Stimulated activated CD4-positive, alpha-beta T cell treated with anti-CD3 and anti-CD28 coated beads, Interleukin-15, amount 100 ng/mL, for 24 hours (primary cell): ENCODE results near the gene CHL1.

Experiments
- DNase-seq: peaks from one replicate; pipeline ENCODE4 v3.0.0-alpha.2; 2020

The CHL1 gene

DNA sequence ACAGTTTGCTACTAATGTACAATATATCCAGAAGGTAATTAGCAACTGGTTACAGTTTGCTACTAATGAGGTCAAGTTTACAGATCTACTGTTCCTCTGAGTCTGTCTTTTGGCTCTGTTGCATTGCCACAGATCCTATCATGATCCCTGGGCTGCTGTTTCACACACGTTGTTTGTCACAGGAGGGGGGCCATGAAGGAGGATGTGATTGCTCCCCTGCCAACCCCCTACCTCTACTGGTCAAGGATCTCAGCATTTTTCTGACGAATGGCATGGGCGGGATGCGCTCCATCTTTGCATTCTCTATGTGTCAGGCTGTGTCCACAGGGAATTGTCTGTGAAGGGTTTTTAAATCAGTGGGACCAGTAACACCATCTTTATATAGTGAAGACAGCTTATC is 91.9 kb downstream of the CHL1 start:
- no peak for DNase-seq

DNA sequence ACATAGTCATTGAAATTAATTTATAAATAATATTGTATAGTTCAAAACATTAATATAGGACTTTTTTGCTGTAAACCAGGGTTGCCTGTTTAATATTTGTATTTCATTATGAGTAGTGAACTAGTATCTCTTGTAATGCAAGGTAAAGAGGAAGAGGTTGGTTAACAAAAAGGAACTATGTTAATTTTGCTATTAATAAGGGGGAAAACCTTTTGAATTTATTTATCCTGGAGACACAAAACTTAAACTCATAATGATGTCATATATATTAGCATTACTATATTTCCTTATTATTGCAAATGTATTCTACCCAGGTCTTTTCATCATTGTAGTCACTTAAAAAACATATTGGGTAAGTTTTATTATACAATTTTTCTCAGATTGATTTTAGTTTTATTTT is 94.5 kb downstream of the CHL1 start:
- DNase-seq, result no peak

DNA sequence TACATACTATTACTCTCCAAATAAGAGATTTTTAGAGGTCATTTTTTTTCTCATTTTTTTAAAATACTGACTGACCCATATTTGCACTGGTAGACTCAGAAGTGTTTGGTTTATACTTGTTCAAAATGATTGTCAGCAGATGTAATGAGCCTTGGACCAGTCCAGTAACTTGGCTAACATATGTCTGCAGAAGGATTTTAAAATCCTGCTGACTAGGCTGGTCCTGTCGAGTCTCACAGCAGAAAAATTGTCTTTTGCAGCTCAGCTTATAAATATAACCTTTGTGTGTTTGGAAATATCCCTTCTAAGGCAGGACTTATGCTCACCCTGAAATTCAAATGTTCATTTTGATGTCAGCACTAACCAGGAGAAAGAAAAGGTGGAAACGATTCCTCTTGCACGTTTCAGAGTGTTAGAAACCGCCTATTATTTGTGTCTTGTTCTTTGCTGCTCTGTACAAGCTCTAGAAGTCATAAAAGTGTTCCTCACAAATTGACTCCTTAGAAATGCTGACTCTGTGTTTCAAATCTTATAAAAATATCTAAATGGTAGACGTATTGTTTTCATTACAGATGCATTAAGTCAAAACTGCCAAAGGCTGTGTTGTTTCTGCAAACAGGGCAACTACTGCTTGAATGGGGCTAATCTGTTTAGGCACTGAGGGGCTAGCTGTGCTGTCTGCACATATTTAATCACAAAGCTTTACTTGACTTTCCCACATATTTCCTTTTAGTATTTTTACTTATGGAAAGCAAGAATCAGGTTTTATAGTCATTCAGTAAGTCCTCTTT is 95.3 kb downstream of the CHL1 start:
- no peak for DNase-seq

DNA sequence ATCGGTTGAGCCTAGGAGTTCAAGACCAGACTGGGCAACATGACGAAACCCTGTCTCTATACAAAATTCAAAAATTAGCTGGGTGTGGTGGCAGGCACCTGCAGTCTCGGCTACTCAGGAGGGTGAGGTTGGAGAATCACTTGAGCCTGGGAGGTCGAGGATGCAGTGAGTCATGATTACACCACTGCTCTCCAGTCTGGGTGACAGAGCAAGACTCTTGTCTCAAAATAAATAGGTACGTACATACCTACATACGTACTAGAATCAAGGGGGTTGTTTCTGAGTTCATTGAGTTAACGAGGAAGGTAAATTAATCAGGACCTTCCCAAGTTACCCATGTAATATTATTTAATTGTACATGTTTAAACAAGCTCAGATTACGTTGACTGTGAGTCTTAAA is 97.5 kb downstream of the CHL1 start:
- no peak for DNase-seq

DNA sequence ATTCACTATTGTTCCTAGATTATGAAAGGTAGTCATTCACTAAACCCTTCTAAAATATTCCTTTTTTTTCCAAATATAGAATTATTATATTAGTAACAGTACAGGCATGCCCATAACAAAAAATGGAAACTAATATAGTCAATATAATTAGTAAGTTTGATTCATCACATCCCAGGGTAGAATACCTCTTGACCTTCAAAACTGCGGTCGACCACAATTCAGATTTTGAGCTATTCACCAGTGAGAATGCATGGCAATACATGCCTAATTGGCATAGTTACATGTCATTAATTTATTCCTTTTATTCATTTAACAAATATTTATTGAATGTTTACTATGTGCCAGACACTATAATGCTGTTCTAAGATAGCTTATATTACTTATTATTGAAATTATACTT is 98.0 kb downstream of the CHL1 start:
- no peak for DNase-seq

DNA sequence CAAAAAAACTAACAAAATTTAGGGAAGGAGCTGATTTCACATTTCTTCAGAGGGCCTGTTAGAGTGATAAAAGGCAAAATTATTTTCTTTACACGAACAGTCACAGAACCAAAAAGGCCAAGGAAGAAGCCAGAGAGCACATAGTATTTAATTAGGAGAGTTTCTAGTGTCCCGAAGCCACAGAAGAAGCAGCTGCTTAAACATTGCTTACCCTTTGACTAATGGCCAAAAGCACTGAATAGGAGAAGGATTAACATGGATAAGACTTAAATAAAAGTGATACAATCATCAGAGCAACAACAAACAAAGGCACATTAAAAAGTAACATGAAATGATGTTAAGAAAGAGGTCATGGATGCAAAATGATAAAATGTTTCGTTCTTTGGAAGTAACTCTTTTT is 98.6 kb downstream of the CHL1 start:
- DNase-seq, result no peak

DNA sequence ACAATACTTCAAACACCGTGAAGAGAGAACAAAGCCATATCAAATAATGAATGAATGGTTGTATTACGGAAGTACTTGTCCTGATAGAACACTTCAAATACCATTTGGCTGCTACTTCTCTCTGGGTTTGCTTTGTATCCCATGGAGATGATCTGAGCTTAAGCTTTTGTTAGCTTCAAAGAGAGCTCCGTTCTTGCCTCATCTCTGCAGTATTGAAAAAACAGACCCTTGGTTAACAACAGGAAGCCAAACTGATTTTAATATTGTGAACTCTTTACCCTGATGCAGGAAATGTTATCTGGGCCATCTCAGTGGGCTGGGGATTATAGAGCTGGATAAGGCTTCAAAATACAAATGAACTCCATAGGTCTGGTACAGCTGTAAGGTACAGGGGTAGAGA is 101.0 kb downstream of the CHL1 start:
- no peak for DNase-seq

DNA sequence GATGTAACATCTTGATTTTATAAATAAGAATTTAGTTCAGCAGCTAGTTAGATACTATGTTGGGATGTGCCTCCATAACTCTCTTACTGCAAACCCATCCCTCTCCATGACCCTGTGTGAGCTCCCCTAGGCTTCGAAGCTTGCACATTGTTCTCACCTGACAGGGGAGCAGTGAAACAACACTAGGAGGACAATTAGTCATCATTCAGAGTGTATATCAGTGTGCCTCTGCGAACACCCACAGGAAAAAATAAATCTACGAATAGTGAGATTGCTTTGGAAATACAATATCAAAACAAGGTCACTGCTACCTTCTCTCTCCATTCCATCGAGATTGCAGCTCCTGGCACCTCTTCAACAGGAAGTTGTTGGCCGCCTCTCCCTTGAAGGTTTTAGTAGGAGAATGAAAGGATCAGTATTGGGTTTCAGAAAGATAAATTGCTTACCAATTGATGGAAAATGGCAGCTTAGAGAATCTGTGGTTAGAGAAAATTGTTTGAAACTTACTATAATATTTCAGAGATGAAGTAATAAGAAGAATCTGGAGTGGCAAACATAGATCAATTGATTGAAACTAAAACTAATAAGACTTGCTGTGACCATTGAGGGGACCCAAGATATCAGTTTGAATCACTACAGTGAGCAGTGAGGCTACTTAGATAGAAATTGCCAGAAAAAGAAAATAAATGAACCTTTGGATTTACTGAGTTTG is 103.2 kb downstream of the CHL1 start:
- DNase-seq, result no peak

DNA sequence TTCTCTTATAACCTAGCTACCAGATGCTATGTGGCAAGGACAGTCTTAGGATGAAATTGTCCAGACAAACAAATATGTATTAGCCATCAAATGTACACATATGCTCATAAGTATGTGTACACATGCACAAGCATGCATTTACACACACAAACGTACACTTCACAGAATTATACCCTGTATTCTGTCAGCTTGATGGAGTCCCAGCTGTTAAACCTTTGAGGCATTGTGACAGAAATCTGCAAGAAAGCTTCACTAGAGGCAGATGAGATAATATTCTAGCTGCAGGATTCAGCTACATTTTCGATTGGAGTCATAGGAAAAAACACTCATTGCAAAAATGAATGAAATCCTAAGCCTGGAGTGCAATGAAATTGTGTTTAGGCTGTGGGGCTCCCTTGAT is 110.6 kb downstream of the CHL1 start:
- no peak for DNase-seq

DNA sequence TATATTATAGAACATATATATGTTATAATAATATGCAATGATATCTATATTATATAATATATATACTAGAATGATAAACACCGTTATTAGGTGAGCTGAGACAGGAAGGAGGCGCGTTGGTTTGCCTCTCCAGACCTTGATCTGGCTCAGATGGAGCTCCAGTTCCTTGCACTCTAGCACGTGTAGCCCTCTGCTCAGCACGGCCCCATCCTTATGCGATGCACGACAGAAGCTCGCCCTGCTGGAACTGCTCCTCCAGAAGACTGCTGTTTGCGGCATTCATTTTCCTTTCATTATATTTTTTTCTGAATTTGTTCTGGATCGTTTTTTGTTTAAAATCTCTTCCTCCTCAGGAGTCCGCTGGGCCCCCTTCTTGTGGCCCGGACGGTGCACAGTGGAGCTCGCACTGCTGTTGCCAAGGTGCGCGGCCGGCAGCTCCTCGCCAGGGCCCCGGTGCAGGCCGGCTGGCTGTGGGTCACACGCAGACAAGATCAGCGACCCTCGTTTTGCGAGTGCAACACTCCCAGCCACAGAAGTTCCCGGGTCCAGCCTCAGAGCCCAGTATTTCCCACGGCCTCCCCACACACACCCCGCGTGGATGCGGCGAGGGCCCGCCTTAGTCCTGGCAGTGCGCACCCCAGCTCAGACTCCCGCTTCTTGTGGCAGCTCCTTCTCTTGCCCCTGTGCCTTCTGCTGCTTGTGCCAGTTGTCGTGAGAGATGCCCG is 112.2 kb downstream of the CHL1 start:
- no peak for DNase-seq

DNA sequence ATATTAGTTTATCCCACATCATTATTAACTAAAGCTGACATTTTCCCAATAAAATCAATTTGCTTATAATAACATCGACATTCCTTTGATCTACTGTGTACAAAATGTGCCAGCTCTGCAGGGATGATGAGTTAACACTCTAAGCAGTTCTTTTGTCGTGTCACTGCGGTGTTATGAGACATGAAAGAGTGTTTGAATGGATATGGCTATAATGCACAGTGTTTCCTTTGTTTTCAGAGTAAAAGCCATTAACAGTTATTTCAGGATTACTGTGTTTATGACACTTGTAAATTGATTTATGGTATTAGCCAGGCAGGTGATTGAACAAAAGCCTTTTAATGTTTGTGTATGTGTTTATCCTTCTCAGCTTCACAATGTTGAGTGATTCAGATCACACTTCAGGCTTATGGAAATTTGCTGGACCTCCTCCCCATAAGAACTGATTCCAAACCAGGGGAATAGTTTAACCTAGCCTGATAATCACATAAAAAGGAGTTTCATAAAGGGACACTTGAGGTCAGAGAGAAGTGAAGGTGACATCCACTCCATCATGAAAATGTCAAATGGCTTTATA is 115.7 kb downstream of the CHL1 start:
- no peak for DNase-seq

DNA sequence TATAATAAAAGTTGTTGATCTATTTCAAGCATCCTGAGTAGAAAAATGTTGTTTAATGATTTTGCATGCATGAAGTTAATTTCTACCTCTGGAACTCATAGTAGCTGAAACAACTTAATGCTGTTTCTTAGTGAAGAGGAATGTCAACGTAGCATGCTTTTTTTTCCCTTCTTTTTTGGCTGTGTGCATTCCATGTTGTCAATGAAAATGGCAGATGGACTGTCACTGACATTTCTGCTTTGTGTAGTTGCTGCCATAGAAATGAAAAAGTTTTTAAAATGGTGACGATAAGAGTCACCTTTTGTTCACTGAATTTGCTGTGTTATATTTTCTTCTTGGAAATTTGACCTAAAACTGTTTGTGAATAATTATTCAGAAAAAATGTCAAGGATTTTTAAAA is 116.3 kb downstream of the CHL1 start:
- DNase-seq, result no peak

DNA sequence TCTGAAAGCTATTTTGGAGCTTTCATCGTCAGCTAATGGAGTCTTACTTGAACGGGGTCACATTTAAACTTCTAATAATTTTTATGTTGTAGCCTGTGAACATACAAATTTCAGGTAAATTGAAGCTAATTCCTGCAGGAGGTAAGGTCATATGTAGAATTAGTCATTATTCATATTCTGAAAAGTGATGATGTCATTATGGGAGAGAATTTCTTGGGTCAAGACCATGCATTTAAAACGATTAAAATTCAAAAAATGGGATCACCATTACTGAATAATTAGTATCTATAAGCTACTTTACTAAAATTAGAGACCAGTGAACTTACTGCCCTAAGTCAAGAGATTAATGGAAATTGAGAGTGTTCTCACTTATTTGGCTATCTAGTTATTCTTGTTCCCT is 120.4 kb downstream of the CHL1 start:
- no peak for DNase-seq

DNA sequence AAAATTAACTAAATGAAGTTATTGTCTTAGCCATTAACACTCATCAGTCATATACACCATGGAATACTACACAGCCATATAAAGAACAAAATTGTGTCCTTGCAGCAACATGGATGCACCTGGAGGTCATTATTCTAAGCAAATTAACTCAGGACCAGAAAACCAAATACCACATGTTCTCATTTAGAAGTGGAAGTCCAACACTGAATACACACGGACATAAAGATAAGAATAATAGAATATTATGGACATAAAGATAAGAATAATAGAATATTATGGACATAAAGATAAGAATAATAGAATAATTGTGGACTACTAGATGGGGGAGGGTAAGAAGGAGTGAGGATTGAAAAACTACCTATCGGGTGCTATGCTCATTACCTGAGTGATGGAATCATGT is 122.3 kb downstream of the CHL1 start:
- DNase-seq, result no peak

DNA sequence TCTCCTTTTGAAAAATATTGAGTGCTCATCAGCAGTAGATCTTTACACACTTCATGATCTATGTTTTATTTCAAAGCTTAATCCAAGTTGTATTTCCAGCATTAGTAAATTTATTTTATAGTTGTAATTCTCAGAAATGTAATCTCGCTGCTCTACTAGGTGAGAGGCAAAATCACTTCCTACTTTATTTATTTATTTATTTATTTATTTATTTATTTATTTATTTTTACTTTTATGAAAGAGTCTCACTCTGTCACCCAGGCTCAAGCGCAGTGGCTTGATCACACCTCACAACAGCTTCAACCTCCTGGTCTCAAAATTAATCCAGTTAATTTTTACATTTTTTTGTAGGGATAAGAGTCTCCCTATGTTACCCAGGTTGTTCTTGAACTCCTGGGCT is 127.9 kb downstream of the CHL1 start:
- no peak for DNase-seq

DNA sequence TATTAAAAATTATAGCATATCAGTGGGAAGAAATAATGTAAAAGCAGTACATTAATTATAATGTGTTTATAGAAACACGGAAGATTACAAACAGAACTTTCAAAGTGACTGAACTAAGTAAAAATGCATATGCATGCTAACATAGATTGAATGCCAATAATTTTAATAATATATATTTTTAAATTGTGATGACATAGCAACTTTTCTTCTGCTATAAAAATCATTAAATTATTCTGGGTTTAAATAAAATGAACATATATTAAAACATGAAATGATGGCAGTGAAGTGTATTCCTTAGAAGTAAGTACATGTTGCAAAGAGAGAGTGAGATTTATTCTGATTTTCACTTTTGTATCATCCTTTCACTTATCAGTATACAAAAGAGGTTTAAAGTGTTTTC is 128.9 kb downstream of the CHL1 start:
- no peak for DNase-seq

DNA sequence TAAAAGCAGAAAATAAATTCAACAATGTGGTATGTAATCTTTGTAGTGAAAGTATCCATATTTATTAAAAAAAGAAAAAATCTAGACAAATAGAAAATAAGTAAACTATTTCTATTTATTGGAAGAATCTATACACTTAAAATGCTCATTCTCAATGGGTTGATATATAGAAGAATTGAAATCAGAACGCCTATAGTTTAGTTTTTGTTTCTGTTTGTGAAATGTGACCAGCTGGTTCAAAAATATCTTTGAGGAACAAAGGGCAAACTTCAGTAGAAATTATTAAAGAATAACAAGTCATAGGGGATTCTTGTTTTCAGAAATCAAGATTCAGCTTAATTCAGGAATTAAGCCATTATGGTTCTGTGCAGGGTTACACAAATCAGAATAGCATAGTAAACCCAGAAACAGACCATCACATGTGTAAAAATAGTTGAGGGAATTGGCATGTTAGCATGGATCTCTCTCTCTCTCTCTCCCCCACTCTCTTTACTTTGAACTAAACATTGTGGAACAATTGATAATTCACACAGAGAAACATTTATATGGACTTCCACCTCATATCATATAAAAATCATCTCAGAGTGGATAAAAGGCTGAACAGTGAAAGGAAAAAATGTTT is 134.0 kb downstream of the CHL1 start:
- DNase-seq, result no peak

DNA sequence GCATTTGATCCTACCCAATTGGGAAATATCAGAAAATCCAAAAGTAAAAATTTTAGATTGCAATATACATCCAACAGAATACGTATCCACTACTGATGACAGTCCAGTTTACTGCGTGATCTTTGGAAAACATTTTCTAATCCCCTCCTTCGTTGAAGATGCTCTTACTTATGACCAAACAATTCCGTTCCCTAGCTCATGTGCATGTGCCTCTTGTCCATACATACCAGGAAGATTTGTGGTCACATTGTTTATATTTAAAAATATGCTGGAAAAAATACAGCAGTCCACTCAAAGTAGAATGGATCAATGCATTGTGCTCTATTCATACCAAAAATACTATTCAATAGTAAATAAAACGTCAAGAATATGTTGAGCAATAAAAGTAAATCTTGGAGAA is 135.3 kb downstream of the CHL1 start:
- DNase-seq, result no peak

DNA sequence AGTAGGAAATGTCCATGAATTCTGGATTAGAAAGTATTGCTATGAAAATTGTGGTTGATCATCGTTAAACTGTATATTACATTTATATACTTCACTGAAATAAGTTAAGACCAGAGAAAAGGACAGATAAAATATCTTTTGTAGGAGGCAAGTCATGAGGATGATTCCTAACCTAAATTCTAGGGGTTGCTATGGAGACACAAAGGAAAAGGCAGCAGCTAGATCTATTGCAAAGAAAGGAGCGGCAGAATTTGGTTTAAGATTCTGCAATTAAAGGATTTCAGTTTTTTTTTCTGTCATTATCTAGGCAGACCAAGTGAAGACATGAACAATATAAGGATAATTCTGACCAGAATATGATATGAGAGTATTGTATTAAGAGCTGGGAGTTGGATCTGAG is 136.1 kb downstream of the CHL1 start:
- no peak for DNase-seq

DNA sequence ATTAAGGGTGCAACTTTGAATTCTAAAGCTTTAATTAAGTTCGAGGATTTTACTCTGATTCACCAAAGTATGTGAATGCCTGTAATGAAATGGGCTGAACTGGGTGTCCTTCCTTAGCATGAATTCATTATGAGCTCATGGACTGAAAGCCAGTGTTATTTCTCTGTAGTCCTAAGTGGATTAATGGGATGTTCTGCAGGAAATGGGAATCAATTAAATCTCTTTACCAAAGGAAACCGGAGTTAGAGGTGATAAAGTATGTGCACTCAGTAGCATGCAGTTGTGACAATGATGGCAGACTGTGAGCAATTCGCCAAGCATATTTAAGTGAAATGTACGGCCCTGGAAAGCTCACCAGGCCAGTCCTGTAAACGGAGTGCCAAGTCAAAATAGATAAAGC is 138.7 kb downstream of the CHL1 start:
- DNase-seq, result no peak

DNA sequence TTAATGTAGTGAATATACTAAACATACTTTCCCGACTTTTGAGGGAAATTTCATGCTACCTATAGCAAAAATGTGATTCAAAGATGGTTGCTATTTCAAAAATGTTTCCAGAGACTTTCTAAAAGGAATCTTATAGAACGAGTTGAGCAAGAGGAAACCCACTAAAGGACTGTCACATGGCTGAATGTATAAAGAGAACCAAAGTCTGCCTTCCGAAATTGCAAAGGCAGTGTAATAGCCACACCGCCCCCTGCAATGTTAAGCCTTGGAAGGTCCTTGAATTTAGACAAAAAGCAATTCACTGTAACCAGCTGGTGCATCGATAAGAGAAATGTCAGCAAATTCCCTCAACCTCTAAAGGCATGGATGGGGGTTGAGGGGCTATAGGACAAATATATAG is 142.8 kb downstream of the CHL1 start:
- DNase-seq, result no peak

DNA sequence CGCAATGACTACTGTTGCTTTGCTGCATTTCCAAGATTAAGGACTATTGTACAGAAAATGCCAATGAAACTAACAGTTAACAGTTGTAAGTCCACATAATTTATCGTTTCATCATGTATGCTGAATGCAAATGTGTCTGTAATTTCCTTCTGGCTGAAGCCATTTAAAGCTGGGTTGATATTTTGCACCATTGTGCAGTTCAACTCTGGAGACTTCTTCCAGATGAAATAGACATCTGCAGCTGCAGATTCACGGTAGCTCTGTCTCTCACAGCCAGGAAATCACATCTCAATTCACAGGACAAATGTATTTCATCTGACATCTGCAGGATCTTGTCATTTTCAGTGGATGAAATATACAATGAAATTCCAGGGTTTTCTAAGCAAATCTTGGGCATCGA is 145.4 kb downstream of the CHL1 start:
- no peak for DNase-seq

DNA sequence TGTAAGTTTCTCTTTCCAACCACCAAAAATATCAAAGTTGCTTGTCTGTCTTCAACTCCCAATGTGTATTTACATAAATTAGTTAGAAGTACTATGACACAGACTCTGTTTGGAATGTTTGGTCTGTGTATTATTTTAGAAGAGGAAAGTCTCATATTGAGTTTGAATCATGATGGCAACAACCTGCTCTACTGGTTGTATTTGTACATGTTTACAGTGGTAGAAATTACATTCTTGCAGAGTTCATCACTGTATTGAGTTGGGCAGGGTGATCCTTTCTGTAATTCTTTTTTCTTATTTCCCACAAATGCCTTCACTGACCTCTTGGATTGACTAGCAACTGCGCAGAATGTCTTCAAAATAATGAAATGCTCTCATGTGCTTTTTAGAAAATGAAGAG is 149.6 kb downstream of the CHL1 start:
- no peak for DNase-seq
